GM11168 (cell line): ENCODE data around the gene TWSG1.

ENCODE experiments used
- in situ Hi-C: fragments of 300-500 bp; cut with MboI; formaldehyde crosslinking; loops from one replicate; pipeline ENCODE4 v1.12.0; 2022; ENCODE audit warnings: low sequenced_read_pairs; ENCODE audit not compliant: unreplicated experiment

The TWSG1 gene

GRCh38 chr18:9334329-9334972 is at the start of gene TWSG1:
TSS of gene TWSG1 (plus strand) at chr18:9334773. CDS start at chr18:9337230, 2,457 bp downstream.
- in situ Hi-C loops: no loop called here

DNA sequence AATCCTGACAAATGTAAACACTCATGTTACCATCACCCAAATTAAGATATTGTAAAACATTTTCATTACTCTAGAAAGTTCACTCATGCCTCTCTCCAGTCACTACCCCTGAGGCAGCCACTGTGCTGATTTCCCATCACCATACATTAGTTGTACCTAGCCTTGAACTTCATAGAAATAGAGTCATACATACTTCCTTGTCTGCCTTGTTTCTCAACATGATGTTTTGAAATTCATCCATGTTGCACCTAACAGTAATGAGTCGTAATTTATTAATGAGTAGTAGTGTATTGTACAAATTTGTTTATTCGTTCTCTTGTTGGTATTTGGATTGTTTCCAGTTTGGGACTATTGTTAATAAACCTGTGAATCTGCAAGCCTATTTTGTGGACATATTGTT is 49.0 kb upstream of the TWSG1 start:
- in situ Hi-C loops: no loop called here

DNA sequence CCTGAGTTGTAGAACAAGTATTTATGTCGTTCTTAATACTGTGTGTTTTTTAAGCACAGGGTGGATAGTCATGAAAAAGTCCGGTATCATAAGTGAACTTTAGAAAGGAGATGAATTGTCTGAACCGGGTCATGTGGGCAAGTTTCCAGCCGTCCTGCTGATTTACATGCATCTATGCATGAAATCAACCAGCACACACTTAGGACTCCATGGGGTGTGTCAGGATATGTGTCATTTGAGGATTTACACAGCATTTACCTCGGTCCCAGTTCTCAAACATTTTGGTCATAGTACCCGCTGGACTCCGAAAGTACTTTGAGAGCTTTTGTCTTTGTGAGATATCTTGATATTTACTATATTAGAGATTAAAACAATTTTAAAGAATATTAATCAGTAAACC is 47.5 kb upstream of the TWSG1 start:
- in situ Hi-C loops: no loop called here

GRCh38 chr18:9289698-9290097 is 44.9 kb upstream of the TWSG1 start:
- in situ Hi-C loops: no loop called here

GRCh38 chr18:9290156-9290555 is 44.4 kb upstream of the TWSG1 start:
- in situ Hi-C loops: no loop called here

GRCh38 chr18:9292047-9292446 is 42.5 kb upstream of the TWSG1 start:
- in situ Hi-C loops: no loop called here

DNA sequence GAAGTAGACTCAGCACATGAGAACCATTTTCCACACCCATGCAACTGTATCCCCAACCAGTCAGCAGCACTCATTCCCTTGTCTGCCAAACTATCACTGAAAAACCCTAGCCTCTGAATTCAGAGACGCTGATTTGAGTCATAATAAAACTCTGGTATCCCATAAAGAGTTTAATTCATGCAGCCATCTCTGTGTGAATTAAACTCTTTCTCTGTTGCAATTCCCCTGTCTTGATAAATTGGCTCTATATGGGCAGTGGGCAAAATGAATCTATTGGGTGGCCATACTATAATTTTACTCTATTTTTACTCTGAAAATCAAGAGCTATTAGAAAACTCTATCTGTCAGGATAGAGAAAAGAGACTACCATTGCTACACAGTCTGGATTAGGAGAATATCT is 40.6 kb upstream of the TWSG1 start:
- in situ Hi-C loops: no loop called here

- in situ Hi-C loops: no loop called here
Measured at GRCh38 chr18:9296233-9297006, 38.2 kb upstream of the TWSG1 start.

GRCh38 chr18:9297007-9297393 is 37.6 kb upstream of the TWSG1 start:
- in situ Hi-C loops: no loop called here

DNA sequence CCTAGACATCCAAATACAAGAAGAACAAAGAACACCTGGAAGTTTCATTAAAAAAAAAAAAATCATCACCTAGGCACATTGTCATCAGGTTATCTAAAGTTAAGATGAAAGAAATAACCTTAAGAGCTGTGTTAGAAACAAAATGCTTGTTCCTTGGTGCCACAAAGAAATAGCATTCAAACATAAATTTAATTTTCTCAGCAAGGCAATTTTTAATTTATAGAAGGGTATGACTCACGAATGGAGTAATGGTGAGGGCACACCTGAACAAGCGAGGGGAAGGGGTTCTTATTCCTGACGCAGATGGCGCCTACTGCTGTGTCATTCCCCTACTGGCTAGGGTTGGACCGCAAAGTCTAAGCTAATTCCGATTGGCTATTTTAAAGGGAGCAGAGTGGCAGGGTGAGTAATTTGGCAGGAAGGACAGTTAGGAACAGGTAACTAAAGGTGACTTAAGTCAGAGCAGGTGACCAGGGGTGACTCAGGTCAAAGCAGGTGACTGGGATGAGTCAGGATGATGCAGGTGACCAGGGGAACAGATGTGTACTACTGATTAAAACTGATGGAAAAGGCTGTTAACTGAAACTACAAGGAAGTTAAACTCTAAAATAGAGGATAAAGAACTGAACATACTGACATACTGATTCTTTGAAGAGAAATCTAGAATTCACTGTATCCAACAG is 30.0 kb upstream of the TWSG1 start:
- in situ Hi-C loops: no loop called here

- in situ Hi-C loops: no loop called here
Measured at GRCh38 chr18:9319333-9319732, 15.2 kb upstream of the TWSG1 start.

GRCh38 chr18:9321017-9321452 is 13.5 kb upstream of the TWSG1 start:
- in situ Hi-C loops: no loop called here

GRCh38 chr18:9321736-9322135 is 12.8 kb upstream of the TWSG1 start:
- in situ Hi-C loops: no loop called here

- in situ Hi-C loops: no loop called here
Measured at GRCh38 chr18:9322744-9323143, 11.8 kb upstream of the TWSG1 start.

- in situ Hi-C loops: no loop called here
Measured at GRCh38 chr18:9323750-9324445, 10.7 kb upstream of the TWSG1 start.

DNA sequence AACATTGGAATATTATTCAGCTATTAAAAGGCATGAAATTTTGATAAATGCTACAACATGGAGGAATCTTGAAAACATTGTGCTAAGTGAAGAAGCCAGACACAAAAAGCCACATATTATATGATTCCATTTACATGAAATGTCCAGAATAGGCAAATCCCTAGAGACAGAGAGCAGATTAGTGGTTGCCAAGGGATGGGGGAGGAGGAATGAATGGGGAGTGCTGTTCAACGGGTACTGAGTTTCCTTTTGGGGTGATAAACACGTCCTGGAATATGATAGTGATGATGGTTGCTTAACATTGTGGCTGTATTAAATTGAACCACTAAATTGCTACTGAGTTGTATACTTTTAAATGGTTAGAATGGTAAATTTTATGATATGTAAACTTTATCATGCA is 8.9 kb upstream of the TWSG1 start:
- in situ Hi-C loops: no loop called here

- in situ Hi-C loops: no loop called here
Measured at GRCh38 chr18:9328776-9329175, 5.8 kb upstream of the TWSG1 start.

DNA sequence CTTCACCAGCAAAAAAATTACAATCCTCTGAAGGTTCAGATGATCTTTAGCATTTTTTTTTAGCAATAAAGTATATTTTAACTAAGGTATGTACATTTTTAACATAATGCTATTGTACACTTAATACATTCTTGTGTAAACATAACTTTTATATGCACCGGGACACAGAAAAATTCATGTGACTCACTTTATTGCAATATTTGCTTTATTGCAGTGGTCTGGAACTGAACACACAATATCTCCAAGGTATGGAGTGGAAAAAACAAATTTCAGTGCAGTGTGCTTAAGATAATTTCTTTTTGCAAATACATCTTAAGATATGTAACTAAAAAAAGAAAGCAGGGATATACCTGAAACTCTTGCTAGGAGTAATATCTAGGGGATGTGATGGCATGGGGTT is 5.1 kb upstream of the TWSG1 start:
- in situ Hi-C loops: no loop called here

GRCh38 chr18:9330419-9330818 is 4.2 kb upstream of the TWSG1 start:
- in situ Hi-C loops: no loop called here

DNA sequence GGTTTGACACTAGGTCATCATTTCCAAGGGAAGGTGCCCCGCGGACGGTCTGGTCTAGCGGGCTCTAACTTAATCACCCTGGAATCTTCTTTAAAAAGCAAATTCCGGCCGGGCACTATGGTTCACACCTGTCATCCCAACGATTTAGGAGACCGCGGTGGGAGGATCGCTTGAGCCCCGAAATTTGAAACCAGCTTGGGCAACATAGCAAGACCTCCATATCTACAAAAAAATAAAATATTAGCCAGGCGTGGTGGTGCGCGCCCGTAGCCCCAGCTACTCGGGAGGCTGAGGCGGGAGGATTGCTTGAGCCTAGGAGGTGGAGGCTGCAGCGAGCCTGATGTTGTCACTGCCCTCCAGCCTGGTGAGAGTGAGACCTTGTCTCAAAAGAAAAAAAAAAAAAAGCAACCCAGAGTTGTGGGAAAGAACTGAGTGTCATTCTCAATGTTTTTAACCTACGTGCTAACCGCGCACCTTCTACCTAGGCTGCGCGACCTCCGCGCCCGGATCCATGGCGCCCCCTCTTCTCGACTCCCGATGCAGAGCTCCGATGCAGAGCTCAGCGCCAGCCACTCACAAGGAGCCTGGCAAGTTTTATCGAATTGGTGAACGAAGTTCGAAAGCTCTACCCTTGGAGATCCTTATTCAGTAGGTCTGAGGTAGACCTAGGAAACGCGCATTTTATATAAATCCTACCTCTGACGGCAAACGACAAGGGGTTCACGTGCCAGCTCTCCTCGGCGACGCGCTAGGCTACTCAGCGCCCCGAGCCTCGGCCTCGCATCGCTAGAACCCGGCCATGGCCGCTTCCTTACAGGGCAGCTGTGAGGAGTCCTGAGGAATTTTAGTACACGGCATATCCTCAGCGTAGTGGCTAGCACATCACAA is 888 bp upstream of the TWSG1 start:
- in situ Hi-C loops: no loop called here
